CD14-positive monocyte (primary cell): Measurements from ENCODE around the gene C17orf100. TPM values are rescaled to one million over a fixed set of nuclear protein-coding genes. Genes with fewer than 3 reads are reported as not detected.

Experiments used
- DNase-seq, 3 donors: peaks; one replicate each; pipeline ENCODE4 v3.0.0-alpha.2; 2011 to 2022
- H2AFZ ChIP-seq: 2 replicates; pipeline ENCODE4 v1.6.0; 2012; ENCODE audit warnings: mild to moderate bottlenecking, low read depth, low read length, inconsistent platforms; ENCODE audit not compliant: insufficient read depth, poor library complexity, severe bottlenecking
- H3K27ac ChIP-seq, 2 donors: 1 replicate in 1 of 2; 2 replicates in 1 of 2; pipeline ENCODE4 v1.5.1; 2012 to 2013; ENCODE audit warnings: low read length in 2 of 2, control low read depth in 1 of 2, inconsistent platforms in 1 of 2, low read depth in 1 of 2, mild to moderate bottlenecking in 1 of 2
- H3K27me3 ChIP-seq, 2 donors: one replicate each; pipeline versions ENCODE4 v1.6.0 to v1.6.1; 2011 to 2013; ENCODE audit warnings: low read length in 2 of 2; ENCODE audit not compliant: control insufficient read depth in 2 of 2, insufficient read depth in 2 of 2
- H3K36me3 ChIP-seq, 2 donors: replicated peaks in 1 of 2; 1 replicate in 1 of 2; 2 replicates in 1 of 2; pipeline versions ENCODE4 v1.5.1 to v1.6.1; 2012 to 2013; ENCODE audit warnings: low read length in 2 of 2, control low read depth in 1 of 2, inconsistent platforms in 1 of 2, mild to moderate bottlenecking in 1 of 2; ENCODE audit not compliant: insufficient read depth in 2 of 2, control insufficient read depth in 1 of 2
- H3K4me1 ChIP-seq, 2 donors: 1 replicate in 1 of 2; 2 replicates in 1 of 2; pipeline versions ENCODE4 v1.5.1 to v1.6.1; 2012 to 2013; ENCODE audit warnings: low read length in 2 of 2, control low read depth in 1 of 2, inconsistent platforms in 1 of 2, mild to moderate bottlenecking in 1 of 2, moderate library complexity in 1 of 2; ENCODE audit not compliant: insufficient read depth in 2 of 2, control insufficient read depth in 1 of 2
- H3K4me2 ChIP-seq: replicated peaks from 2 replicates; pipeline ENCODE3; 2012; ENCODE audit warnings: low read length, moderate library complexity, mild to moderate bottlenecking; ENCODE audit not compliant: poor library complexity, severe bottlenecking; ENCODE audit errors: extremely low read depth
- H3K4me3 ChIP-seq, 3 experiments: fragments of 200-600 bp in 1 of 3; sonication (generic) in 1 of 3; replicated peaks in 1 of 3; 1 replicate in 2 of 3; 2 replicates in 1 of 3; pipeline ENCODE4 v1.5.1; 2011 to 2013; ENCODE audit warnings: low read length in 3 of 3, mild to moderate bottlenecking in 3 of 3, control low read depth in 2 of 3, low read depth in 2 of 3, inconsistent platforms in 1 of 3, moderate library complexity in 1 of 3
- H3K79me2 ChIP-seq: 2 replicates; pipeline ENCODE4 v1.6.0; 2012; ENCODE audit warnings: mild to moderate bottlenecking, control low read depth, inconsistent platforms, low read length, moderate library complexity; ENCODE audit not compliant: insufficient read depth
- H3K9ac ChIP-seq: 2 replicates; pipeline ENCODE4 v1.6.0; 2017; ENCODE audit warnings: low read length, mild to moderate bottlenecking; ENCODE audit not compliant: insufficient read depth, poor library complexity, severe bottlenecking
- H3K9me3 ChIP-seq, 2 donors: replicated peaks in 1 of 2; 1 replicate in 1 of 2; 2 replicates in 1 of 2; pipeline versions ENCODE4 v1.5.1 to v1.6.1; 2012 to 2013; ENCODE audit warnings: low read length in 2 of 2, control low read depth in 1 of 2; ENCODE audit not compliant: control insufficient read depth in 1 of 2, insufficient read depth in 1 of 2
- H4K20me1 ChIP-seq: 2 replicates; pipeline ENCODE4 v1.6.0; 2012; ENCODE audit warnings: mild to moderate bottlenecking, low read length, control low read depth, moderate library complexity; ENCODE audit not compliant: insufficient read depth
- H3K27ac Mint-ChIP-seq, 7 donors: one replicate each; pipeline ENCODE4 v1.8.0; 2020; ENCODE audit warnings: mild to moderate bottlenecking in 7 of 7, mixed read lengths in 7 of 7, moderate library complexity in 6 of 7, inconsistent platforms in 2 of 7
- H3K27me3 Mint-ChIP-seq, 3 donors: one replicate each; pipeline ENCODE4 v1.8.0; 2021 to 2022; ENCODE audit warnings: low read depth in 3 of 3, mild to moderate bottlenecking in 3 of 3, mixed read lengths in 3 of 3, moderate library complexity in 3 of 3, inconsistent platforms in 1 of 3
- H3K36me3 Mint-ChIP-seq, 2 donors: one replicate each; pipeline ENCODE4 v1.8.0; 2020; ENCODE audit warnings: mixed read lengths in 2 of 2, inconsistent platforms in 1 of 2, mild to moderate bottlenecking in 1 of 2
- H3K4me1 Mint-ChIP-seq: one replicate; pipeline ENCODE4 v1.8.0; 2020; ENCODE audit warnings: mild to moderate bottlenecking, mixed read lengths
- H3K4me3 Mint-ChIP-seq, 2 donors: one replicate each; pipeline ENCODE4 v1.8.0; 2020; ENCODE audit warnings: mild to moderate bottlenecking in 2 of 2, mixed read lengths in 2 of 2, moderate library complexity in 1 of 2
- H3K9me3 Mint-ChIP-seq, 7 donors: one replicate each; pipeline ENCODE4 v1.8.0; 2020 to 2022; ENCODE audit warnings: mixed read lengths in 7 of 7, mild to moderate bottlenecking in 6 of 7, moderate library complexity in 6 of 7, inconsistent platforms in 2 of 7
- WGBS: methylation state at CpG from one replicate; pipeline ENCODE4 v1.1.5; 2013; ENCODE audit warnings: missing lambda C conversion rate; ENCODE audit not compliant: insufficient coverage; 5-methylcytosine and 5-hydroxymethylcytosine counted together
- intact Hi-C, 2 donors: fragments of 100-400 bp; cut with micrococcal nuclease; formaldehyde crosslinking; loops; one replicate each; pipeline versions ENCODE4 v1.15.0 to v1.15.1; 2023
- polyA plus RNA-seq, 3 donors: library from polyadenylated mRNA; depleted of rRNA in 1 of 3; unstranded in 2 of 3; stranded (reverse) in 1 of 3; fragments of 300-500 nt in 2 of 3; fragments of >200 nt in 1 of 3; fragmentation: Illumina TruSeq in 2 of 3; gene quantifications; 1 replicate in 2 of 3; 2 replicates in 1 of 3; pipeline ENCODE4 v1.2.3, GENCODE V29; 2012 to 2021
- TF ChIP-seq, protein P1 (sequence below): fragments of 200-600 bp; IDR thresholded peaks from one replicate; pipeline ENCODE4 v1.8.0; 2022; ENCODE audit warnings: antibody characterized with exemption, mild to moderate bottlenecking

The C17orf100 gene
- polyA plus RNA-seq, 3 donors: 0.51 to 1.8 (median 1.2) TPM

GRCh38 chr17:6681671-6682070 is 30.1 kb downstream of the C17orf100 start:
- Histone ChIP-seq H3K9me3 (no peaks in the 10 kb centered on the region), H2AFZ (no peak overlapping the region), H3K9ac (no peak overlapping the region), H3K27me3 (peaks cover 7 to 27% of the 10 kb centered on the region in 2 donors), H3K4me2 (no peak overlapping the region), H3K36me3 (no peaks in the 10 kb centered on the region), H3K79me2 (no peaks in the 10 kb centered on the region), H3K4me3 (no peak overlapping the region), H4K20me1 (no peaks in the 10 kb centered on the region), H3K27ac (no peak overlapping the region), H3K4me1 (no peaks in the 10 kb centered on the region)
- 82% methylated on average over 5 of the region's 5 CpGs for WGBS
- DNase-seq: no peak
- peaks cover 45 to 71% (median 48%) of the 10 kb centered on the region in 3 donors for H3K27me3 Mint-ChIP-seq
- peaks cover 3% of the 10 kb centered on the region for H3K4me1 Mint-ChIP-seq
- no peaks in the 10 kb centered on the region for H3K36me3 Mint-ChIP-seq
- intact Hi-C loops: no loop called here
- H3K4me3 Mint-ChIP-seq: no peak overlapping the region
- H3K27ac Mint-ChIP-seq: no peak overlapping the region
- TF ChIP-seq, protein P1, sequence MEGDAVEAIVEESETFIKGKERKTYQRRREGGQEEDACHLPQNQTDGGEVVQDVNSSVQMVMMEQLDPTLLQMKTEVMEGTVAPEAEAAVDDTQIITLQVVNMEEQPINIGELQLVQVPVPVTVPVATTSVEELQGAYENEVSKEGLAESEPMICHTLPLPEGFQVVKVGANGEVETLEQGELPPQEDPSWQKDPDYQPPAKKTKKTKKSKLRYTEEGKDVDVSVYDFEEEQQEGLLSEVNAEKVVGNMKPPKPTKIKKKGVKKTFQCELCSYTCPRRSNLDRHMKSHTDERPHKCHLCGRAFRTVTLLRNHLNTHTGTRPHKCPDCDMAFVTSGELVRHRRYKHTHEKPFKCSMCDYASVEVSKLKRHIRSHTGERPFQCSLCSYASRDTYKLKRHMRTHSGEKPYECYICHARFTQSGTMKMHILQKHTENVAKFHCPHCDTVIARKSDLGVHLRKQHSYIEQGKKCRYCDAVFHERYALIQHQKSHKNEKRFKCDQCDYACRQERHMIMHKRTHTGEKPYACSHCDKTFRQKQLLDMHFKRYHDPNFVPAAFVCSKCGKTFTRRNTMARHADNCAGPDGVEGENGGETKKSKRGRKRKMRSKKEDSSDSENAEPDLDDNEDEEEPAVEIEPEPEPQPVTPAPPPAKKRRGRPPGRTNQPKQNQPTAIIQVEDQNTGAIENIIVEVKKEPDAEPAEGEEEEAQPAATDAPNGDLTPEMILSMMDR: no peak
- no peaks in the 10 kb centered on the region for H3K9me3 Mint-ChIP-seq

- H3K36me3 Mint-ChIP-seq: no peaks in the 10 kb centered on the region
- Histone ChIP-seq H3K27me3 (peaks cover 7 to 25% of the 10 kb centered on the region in 2 donors), H3K4me1 (no peaks in the 10 kb centered on the region), H3K36me3 (no peaks in the 10 kb centered on the region), H3K9ac (no peak overlapping the region), H4K20me1 (no peaks in the 10 kb centered on the region), H3K4me2 (no peak overlapping the region), H3K79me2 (no peaks in the 10 kb centered on the region), H3K9me3 (no peaks in the 10 kb centered on the region), H3K27ac (no peak overlapping the region), H2AFZ (no peak overlapping the region), H3K4me3 (no peak overlapping the region)
- intact Hi-C loops: no loop called here
- peaks cover 44 to 66% (median 49%) of the 10 kb centered on the region in 3 donors for H3K27me3 Mint-ChIP-seq
- DNase-seq: no peak
- H3K9me3 Mint-ChIP-seq: no peaks in the 10 kb centered on the region
- WGBS: 88% methylated on average over 1 of the region's 4 CpGs
- H3K27ac Mint-ChIP-seq: peak overlapping the region in 1 of 7 donors; percentile 42
- H3K4me3 Mint-ChIP-seq: no peak overlapping the region
- TF ChIP-seq, protein P1: no peak
- H3K4me1 Mint-ChIP-seq: peaks cover under 1% of the 10 kb centered on the region
Measured at GRCh38 chr17:6682339-6682738, 30.8 kb downstream of the C17orf100 start.
